HepG2 (cell line): Measurements from ENCODE around the gene C11orf65. TPM values are rescaled to one million over a fixed set of nuclear protein-coding genes. Genes with fewer than 3 reads are reported as not detected.

Source experiments
- ATAC-seq: fragments of 200-7000 bp; cut with Tn5 transposase; 3 replicates; pipeline ENCODE4 v1.9.1; 2020; ENCODE audit warnings: mild to moderate bottlenecking, moderate library complexity
- BruUV-seq: library from RNA; stranded (reverse); fragments of 400-500 nt; replicated peaks from 2 replicates; lab custom pipeline; 2021; lab: Mats Ljungman, UMichigan
- CTCF ChIA-PET: fragments of 300-600 bp; formaldehyde crosslinking; extraction: SDS; loops from one replicate; lab custom pipeline; 2021; ENCODE audit warnings: low total read pairs, inconsistent platforms, low intra/inter-chr PET ratio; lab: Yijun Ruan, JAX
- POLR2A ChIA-PET: fragments of 350-600 bp; sonication (Branson Sonifier 250); formaldehyde crosslinking; loops from one replicate; lab custom pipeline; 2020; ENCODE audit warnings: antibody characterized with exemption, inconsistent platforms; lab: Yijun Ruan, JAX
- DNase-seq: peaks from one replicate; pipeline ENCODE4 v3.0.0-alpha.2; 2015; ENCODE audit warnings: low spot score
- FAIRE-seq: peaks from 3 replicates; lab custom pipeline; 2011; peaks lifted over from hg19 to GRCh38; lab: Jason Lieb, UNC
- H2AFZ ChIP-seq: one replicate; pipeline ENCODE4 v1.6.1; 2011; ENCODE audit warnings: low read length, inconsistent platforms
- H3K27ac ChIP-seq: fragments of 300-600 bp; 3 replicates; pipeline ENCODE4 v1.8.0; 2011; ENCODE audit warnings: mixed run types, mild to moderate bottlenecking, mixed read lengths, low read length, inconsistent platforms; ENCODE audit not compliant: insufficient read depth; ENCODE audit errors: extremely low read length
- H3K27me3 ChIP-seq, 2 experiments: fragments of 200-600 bp in 1 of 2; 2 replicates in 1 of 2; 3 replicates in 1 of 2; pipeline versions ENCODE4 v1.6.0 to v1.8.0; 2011; ENCODE audit warnings: low read length in 2 of 2, mild to moderate bottlenecking in 2 of 2, moderate library complexity in 2 of 2, inconsistent platforms in 1 of 2; ENCODE audit not compliant: insufficient read depth in 2 of 2, control insufficient read depth in 1 of 2
- H3K36me3 ChIP-seq, 2 experiments: fragments of 200-600 bp in 1 of 2; replicated peaks in 1 of 2; 2 replicates in 1 of 2; 3 replicates in 1 of 2; pipeline versions ENCODE4 v1.5.1 to v1.8.0; 2011; ENCODE audit warnings: low read length in 2 of 2, inconsistent platforms in 1 of 2; ENCODE audit not compliant: insufficient read depth in 2 of 2, control insufficient read depth in 1 of 2
- H3K4me1 ChIP-seq: 2 replicates; pipeline ENCODE4 v1.5.1; 2012; ENCODE audit warnings: low read length, inconsistent platforms; ENCODE audit not compliant: insufficient read depth
- H3K4me2 ChIP-seq: 2 replicates; pipeline ENCODE4 v1.6.0; 2011; ENCODE audit warnings: low read depth, low read length, inconsistent platforms
- H3K4me3 ChIP-seq, 3 experiments: fragments of 200-600 bp in 1 of 3; sonication (generic), shearing (Covaris generic) in 1 of 3; replicated peaks in 1 of 3; 2 replicates each; pipeline ENCODE4 v1.5.1; 2011 to 2016; ENCODE audit warnings: low read length in 3 of 3, inconsistent platforms in 2 of 3, low read depth in 2 of 3, mild to moderate bottlenecking in 2 of 3, control low read depth in 1 of 3, mixed read lengths in 1 of 3; ENCODE audit not compliant: insufficient read depth in 1 of 3
- H3K79me2 ChIP-seq: one replicate; pipeline ENCODE4 v1.6.1; 2011; ENCODE audit warnings: low read length, inconsistent platforms; ENCODE audit not compliant: insufficient read depth
- H3K9ac ChIP-seq: 2 replicates; pipeline ENCODE4 v1.6.0; 2011; ENCODE audit warnings: mild to moderate bottlenecking, low read depth, low read length, inconsistent platforms; ENCODE audit not compliant: insufficient read depth
- H3K9me3 ChIP-seq: 2 replicates; pipeline ENCODE4 v1.5.1; 2012; ENCODE audit warnings: mild to moderate bottlenecking, low read length
- H4K20me1 ChIP-seq: 2 replicates; pipeline ENCODE4 v1.6.0; 2011; ENCODE audit warnings: inconsistent platforms, mild to moderate bottlenecking, low read length, moderate library complexity; ENCODE audit not compliant: insufficient read depth
- CEBPG ChIP-seq: IDR thresholded peaks from 2 replicates; pipeline ENCODE4 v1.6.1; 2016
- E2F1 ChIP-seq: sonication (generic); formaldehyde crosslinking; IDR thresholded peaks from 2 replicates; pipeline ENCODE4 v1.5.0; 2020; ENCODE audit warnings: missing genetic modification reagents
- HHEX ChIP-seq: IDR thresholded peaks from 2 replicates; pipeline ENCODE4 v1.6.1; 2016; ENCODE audit warnings: control low read depth
- HOXD1 ChIP-seq: sonication (generic); formaldehyde crosslinking; IDR thresholded peaks from 2 replicates; pipeline ENCODE4 v1.5.0; 2020; ENCODE audit warnings: missing genetic modification reagents
- KDM5A ChIP-seq: fragments of 200-600 bp; sonication (generic); IDR thresholded peaks from 2 replicates; pipeline ENCODE4 v1.7.0; 2018; ENCODE audit warnings: antibody characterized with exemption, mild to moderate bottlenecking, low read length, borderline replicate concordance
- MED13 ChIP-seq: sonication (generic); formaldehyde crosslinking; IDR thresholded peaks from 2 replicates; pipeline ENCODE4 v1.5.0; 2020; ENCODE audit warnings: missing genetic modification reagents
- MEIS1 ChIP-seq: sonication (generic); formaldehyde crosslinking; IDR thresholded peaks from 2 replicates; pipeline ENCODE4 v1.9.0; 2021; ENCODE audit warnings: mild to moderate bottlenecking, missing genetic modification reagents, moderate library complexity, borderline replicate concordance
- NCOR1 ChIP-seq: fragments of 200-600 bp; sonication (generic); IDR thresholded peaks from 2 replicates; pipeline ENCODE4 v1.7.0; 2017; ENCODE audit warnings: antibody characterized with exemption, low read length, borderline replicate concordance
- POLR2A ChIP-seq, 2 experiments: IDR thresholded peaks; 2 replicates each; pipeline ENCODE4 v1.6.1; 2011; ENCODE audit warnings: low read depth in 2 of 2, low read length in 2 of 2, mild to moderate bottlenecking in 1 of 2, moderate library complexity in 1 of 2; ENCODE audit not compliant: insufficient read depth in 1 of 2
- SMC3 ChIP-seq: IDR thresholded peaks from 2 replicates; pipeline ENCODE4 v1.6.1; 2011; ENCODE audit warnings: low read length, improper control_type of control experiment
- SNRNP70 ChIP-seq: fragments of 200-400 bp; formaldehyde crosslinking; IDR thresholded peaks from 2 replicates; pipeline ENCODE4 v1.6.1; 2017; ENCODE audit warnings: mild to moderate bottlenecking, low read depth, low read length, moderate library complexity
- ZNF577 ChIP-seq: sonication (generic); formaldehyde crosslinking; IDR thresholded peaks from 2 replicates; pipeline ENCODE4 v1.4.0; 2020; ENCODE audit warnings: mild to moderate bottlenecking, low read depth, missing genetic modification reagents, borderline replicate concordance
- ZNF704 ChIP-seq: sonication (generic); formaldehyde crosslinking; IDR thresholded peaks from 2 replicates; pipeline ENCODE4 v1.8.1; 2023; ENCODE audit warnings: mild to moderate bottlenecking, inconsistent platforms, moderate library complexity, missing genetic modification reagents, borderline replicate concordance
- ZNF83 ChIP-seq: sonication (generic); formaldehyde crosslinking; IDR thresholded peaks from 2 replicates; pipeline ENCODE4 v1.4.0; 2020; ENCODE audit warnings: missing genetic modification reagents, mild to moderate bottlenecking, borderline replicate concordance
- in situ Hi-C: cut with HindIII; loops from 2 replicates; pipeline ENCODE4 v1.10.0; 2017; ENCODE audit warnings: low pct_unique_long_range_greater_than_20kb; ENCODE audit not compliant: extremely low pct_ligation_motif_present
- intact Hi-C: fragments of 100-400 bp; cut with micrococcal nuclease; formaldehyde crosslinking; loops from one replicate; pipeline ENCODE4 v1.10.0; 2022; ENCODE audit not compliant: unreplicated experiment
- polyA plus RNA-seq, 8 experiments: library from polyadenylated mRNA; depleted of rRNA in 3 of 8; stranded (reverse) in 7 of 8; unstranded in 1 of 8; fragments of >200 nt; fragmentation: Illumina TruSeq in 4 of 8; extraction: Trizol in 4 of 8; gene quantifications; 2 replicates each; pipeline versions ENCODE4 v1.2.1 to v1.2.3, GENCODE V29; 2011 to 2016; ENCODE audit warnings: low read depth in 4 of 8, missing spikeins in 1 of 8, mixed read lengths in 1 of 8; ENCODE audit not compliant: insufficient read depth in 1 of 8
- total RNA-seq, 5 experiments: library from RNA; depleted of rRNA; stranded (reverse); fragments of >200 nt; fragmentation: Illumina TruSeq; extraction: Trizol; gene quantifications; 2 replicates each; pipeline ENCODE4 v1.2.3, GENCODE V29; 2016; ENCODE audit warnings: low read depth in 1 of 5
- TF ChIP-seq, protein P1 (sequence below): sonication (generic); formaldehyde crosslinking; IDR thresholded peaks from 2 replicates; pipeline ENCODE4 v1.9.0; 2021; ENCODE audit warnings: missing genetic modification reagents, borderline replicate concordance
- TF ChIP-seq, protein P2 (sequence below): sonication (generic); formaldehyde crosslinking; IDR thresholded peaks from 2 replicates; pipeline ENCODE4 v1.4.0; 2020; ENCODE audit warnings: missing genetic modification reagents

The C11orf65 gene
- total and polyA plus RNA-seq, 2 of the 13 experiments (the other 11 are each of a cell fraction or from before 2014, with no cell fraction given) = 0.38 to 0.42 TPM

DNA sequence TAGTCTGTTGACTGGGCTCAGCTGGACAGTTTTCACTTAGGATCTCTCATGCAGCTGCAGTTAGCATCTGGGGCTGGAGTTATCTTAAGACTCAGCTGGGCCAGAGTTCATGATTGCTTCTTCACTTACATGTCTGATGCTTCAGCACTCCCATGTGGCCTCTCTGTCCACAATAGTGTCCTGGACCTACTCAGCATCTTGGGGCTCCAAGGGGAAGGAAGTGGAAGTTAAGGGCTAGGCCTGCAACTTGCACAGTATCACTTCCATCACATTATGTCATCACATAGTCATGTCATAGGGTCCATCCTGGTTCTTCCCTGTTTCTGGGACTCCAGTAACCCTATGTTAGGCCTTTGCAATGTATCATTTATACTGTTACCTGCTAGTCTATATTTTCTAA lies 115.9 kb downstream of the C11orf65 start (continued):
- TF ChIP-seq ZNF577 (CRISPR knock-in tag) = no peak
- TF ChIP-seq CEBPG (CRISPR knock-in tag) = no peak
- TF ChIP-seq, protein P1, sequence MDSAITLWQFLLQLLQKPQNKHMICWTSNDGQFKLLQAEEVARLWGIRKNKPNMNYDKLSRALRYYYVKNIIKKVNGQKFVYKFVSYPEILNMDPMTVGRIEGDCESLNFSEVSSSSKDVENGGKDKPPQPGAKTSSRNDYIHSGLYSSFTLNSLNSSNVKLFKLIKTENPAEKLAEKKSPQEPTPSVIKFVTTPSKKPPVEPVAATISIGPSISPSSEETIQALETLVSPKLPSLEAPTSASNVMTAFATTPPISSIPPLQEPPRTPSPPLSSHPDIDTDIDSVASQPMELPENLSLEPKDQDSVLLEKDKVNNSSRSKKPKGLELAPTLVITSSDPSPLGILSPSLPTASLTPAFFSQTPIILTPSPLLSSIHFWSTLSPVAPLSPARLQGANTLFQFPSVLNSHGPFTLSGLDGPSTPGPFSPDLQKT (CRISPR knock-in tag) = no peak
- TF ChIP-seq SMC3 = no peak
- no peak for TF ChIP-seq POLR2A (IDR thresholded peaks at IDR 0.05; ENCODE audit: insufficient read depth in 1 of 2, low read depth in 2 of 2, low read length in 2 of 2)
- no peak for TF ChIP-seq KDM5A

DNA sequence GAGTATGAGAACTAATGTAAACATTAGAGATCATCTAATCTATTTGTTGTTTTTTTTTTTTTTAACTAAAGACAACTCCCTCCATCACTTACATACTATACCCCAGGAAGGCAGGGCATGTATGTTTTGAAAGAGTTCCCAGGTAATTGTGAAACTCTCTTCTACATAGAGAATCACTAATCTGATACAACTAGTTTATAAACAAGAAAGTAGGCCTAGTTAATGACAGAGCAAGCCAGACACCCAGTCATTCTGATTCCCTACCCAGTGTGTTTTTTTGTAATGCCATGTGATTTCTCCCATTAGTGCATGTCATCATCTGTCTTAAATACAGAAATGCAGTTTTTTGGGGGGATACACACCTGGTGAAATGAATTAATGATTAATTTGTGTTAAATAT lies 120.9 kb downstream of the C11orf65 start:
- Histone ChIP-seq H3K27me3 (no peaks in the 10 kb centered on the region), H4K20me1 (no peaks in the 10 kb centered on the region), H3K4me2 (no peak overlapping the region), H3K9me3 (no peaks in the 10 kb centered on the region), H3K27ac (no peak overlapping the region), H2AFZ (no peak overlapping the region), H3K4me3 (no peak overlapping the region), H3K4me1 (no peaks in the 10 kb centered on the region), H3K36me3 (peaks cover 4 to 25% of the 10 kb centered on the region in 2 experiments; a peak in 3 of 5 replicates), H3K79me2 (no peaks in the 10 kb centered on the region), H3K9ac (no peak overlapping the region)
- FAIRE-seq (no peak), ATAC-seq (no peak), DNase-seq (no peak)
- in situ Hi-C loops (no loop called here), intact Hi-C loops (no loop called here)
- ChIA-PET CTCF (no interaction called here), POLR2A (no interaction called here)
- no TSS peak for BruUV-seq
- TF ChIP-seq, protein P2, sequence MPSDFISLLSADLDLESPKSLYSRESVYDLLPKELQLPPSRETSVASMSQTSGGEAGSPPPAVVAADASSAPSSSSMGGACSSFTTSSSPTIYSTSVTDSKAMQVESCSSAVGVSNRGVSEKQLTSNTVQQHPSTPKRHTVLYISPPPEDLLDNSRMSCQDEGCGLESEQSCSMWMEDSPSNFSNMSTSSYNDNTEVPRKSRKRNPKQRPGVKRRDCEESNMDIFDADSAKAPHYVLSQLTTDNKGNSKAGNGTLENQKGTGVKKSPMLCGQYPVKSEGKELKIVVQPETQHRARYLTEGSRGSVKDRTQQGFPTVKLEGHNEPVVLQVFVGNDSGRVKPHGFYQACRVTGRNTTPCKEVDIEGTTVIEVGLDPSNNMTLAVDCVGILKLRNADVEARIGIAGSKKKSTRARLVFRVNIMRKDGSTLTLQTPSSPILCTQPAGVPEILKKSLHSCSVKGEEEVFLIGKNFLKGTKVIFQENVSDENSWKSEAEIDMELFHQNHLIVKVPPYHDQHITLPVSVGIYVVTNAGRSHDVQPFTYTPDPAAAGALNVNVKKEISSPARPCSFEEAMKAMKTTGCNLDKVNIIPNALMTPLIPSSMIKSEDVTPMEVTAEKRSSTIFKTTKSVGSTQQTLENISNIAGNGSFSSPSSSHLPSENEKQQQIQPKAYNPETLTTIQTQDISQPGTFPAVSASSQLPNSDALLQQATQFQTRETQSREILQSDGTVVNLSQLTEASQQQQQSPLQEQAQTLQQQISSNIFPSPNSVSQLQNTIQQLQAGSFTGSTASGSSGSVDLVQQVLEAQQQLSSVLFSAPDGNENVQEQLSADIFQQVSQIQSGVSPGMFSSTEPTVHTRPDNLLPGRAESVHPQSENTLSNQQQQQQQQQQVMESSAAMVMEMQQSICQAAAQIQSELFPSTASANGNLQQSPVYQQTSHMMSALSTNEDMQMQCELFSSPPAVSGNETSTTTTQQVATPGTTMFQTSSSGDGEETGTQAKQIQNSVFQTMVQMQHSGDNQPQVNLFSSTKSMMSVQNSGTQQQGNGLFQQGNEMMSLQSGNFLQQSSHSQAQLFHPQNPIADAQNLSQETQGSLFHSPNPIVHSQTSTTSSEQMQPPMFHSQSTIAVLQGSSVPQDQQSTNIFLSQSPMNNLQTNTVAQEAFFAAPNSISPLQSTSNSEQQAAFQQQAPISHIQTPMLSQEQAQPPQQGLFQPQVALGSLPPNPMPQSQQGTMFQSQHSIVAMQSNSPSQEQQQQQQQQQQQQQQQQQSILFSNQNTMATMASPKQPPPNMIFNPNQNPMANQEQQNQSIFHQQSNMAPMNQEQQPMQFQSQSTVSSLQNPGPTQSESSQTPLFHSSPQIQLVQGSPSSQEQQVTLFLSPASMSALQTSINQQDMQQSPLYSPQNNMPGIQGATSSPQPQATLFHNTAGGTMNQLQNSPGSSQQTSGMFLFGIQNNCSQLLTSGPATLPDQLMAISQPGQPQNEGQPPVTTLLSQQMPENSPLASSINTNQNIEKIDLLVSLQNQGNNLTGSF = no peak
- TF ChIP-seq SNRNP70 (no peak), E2F1 (no peak), NCOR1 (no peak), MED13 (CRISPR knock-in tag) (no peak), MEIS1 (no peak), HOXD1 (CRISPR knock-in tag) (no peak), HHEX (CRISPR knock-in tag) (no peak), ZNF83 (CRISPR knock-in tag) (no peak), ZNF704 (CRISPR knock-in tag) (no peak)
